Measurements from ENCODE around the gene NUDT2. TPM values are rescaled to one million over a fixed set of nuclear protein-coding genes. Genes with fewer than 3 reads are reported as not detected.
"Not testable (repeated sequence)": the region's sequence is repeated elsewhere in the genome, so short reads cannot be mapped to it uniquely, and the experiment has no call there.

The NUDT2 gene
- total RNA-seq, 1 experiment from 2014 or later = 14.5 TPM

DNA sequence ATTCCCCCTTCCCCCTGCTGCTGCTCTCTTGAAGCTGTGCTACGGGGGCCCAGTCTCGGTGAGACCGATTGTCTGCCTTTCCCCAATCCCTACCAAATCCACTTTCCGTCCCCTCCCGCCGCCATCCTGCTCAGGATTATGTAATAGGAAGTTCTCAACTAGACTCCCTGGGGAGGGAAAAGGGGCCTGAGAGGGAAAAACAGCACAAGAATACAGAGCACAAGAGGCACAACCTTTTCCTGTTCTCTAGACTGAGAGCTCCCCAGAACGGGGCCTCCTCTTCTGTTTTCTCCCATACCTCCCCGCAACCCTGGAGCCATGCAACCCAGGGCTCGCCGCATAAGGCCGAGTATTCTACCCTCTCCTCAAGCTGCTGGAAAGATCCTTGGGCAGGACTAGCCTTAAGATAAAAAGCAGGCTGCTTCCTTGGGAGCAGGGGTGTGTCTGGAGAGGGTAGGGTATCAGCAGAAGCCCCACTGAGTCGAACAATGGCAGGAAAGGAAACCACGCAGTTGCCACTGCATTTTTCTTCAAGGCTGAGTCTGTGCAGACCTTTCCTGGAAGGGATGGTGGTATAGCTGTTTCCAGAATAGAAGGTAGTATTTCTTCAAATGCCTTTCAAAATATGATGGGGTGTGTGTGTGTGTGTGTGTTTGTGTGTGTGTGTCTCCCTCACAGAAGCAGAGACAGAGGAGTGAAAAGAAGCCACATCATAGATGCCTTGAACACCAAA lies 34.4 kb downstream of the NUDT2 start:
- in situ Hi-C loops (cut with HindIII; ENCODE audit: low pct_unique_long_range_greater_than_20kb, low sequenced_read_pairs) = no loop called here
- DNase-seq (ENCODE audit: low read depth, low spot score) = no peak

DNA sequence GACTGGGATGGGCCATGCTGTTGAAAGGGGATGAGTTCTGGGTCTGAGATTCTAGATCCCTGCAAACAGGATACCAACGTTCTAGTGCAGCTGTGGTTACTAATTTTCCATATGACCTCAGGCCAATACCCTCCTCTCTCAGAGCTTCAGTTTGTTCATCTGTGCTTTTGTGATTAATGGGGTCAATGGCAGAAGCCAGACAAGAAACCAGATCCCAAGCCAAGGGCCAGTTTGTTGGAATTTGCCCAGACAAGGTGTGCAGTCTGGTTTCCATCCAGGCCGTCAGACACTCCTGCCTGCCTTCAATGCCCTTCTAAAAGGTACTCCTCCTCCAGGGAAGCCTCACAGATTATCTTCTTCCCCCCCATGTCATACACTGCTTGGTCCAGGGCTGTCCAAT lies 35.9 kb downstream of the NUDT2 start:
- in situ Hi-C loops (cut with HindIII; ENCODE audit: low pct_unique_long_range_greater_than_20kb, low sequenced_read_pairs) = no loop called here
- no peak for DNase-seq (ENCODE audit: low read depth, low spot score)

DNA sequence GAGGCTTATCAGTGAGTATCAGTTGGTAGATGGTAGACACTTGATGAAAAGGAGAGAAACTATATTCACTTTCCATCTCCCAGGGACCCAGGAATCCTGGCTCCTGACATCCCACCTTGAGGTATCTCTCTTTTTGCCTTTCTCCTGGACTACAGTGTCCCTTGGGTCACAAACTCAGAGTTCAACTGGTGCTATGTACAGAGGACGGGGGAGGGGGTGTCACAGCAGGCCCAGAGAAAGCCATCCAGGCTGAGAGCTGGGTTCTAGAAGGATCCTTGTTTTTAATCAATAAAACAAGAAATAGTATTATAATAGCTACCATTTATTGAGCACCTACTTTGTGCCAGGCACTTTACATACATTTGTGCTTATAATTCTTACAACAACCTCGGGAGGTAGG lies 37.0 kb downstream of the NUDT2 start:
- no peak for DNase-seq (ENCODE audit: low read depth, low spot score)
- in situ Hi-C loops (cut with HindIII; ENCODE audit: low pct_unique_long_range_greater_than_20kb, low sequenced_read_pairs) = no loop called here

DNA sequence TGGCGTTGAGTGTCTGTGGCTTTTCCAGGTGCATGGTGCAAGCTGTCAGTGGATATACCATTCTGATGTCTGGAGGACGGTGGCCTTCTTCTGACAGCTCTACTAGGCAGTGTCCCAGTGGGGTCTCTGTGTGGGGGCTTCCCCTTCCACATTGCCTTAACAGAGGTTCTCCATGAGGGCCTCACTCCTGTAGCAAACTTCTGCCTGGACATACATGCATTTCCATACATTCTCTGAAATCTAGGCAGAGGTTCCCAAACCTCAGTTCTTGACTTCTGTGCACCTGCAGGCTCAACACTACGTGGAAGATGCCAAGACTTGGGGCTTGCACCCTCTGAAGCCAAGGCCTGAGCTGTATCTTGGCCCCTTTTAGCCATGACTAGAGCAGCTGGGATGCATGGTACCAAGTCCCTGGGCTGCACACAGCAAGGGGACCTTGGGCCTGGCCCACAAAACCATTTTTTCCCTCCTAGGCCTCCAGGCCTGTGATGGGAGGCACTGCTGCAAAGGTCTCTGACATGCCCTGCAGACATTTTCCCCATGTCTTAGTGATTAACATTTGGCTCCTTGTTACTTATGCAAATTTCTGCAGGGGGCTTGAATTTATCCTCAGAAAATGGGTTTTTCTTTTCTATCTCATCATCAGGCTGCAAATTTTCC lies 38.5 kb downstream of the NUDT2 start:
- in situ Hi-C loops (cut with HindIII; ENCODE audit: low pct_unique_long_range_greater_than_20kb, low sequenced_read_pairs); DNase-seq (ENCODE audit: low read depth, low spot score): not testable (repeated sequence)

DNA sequence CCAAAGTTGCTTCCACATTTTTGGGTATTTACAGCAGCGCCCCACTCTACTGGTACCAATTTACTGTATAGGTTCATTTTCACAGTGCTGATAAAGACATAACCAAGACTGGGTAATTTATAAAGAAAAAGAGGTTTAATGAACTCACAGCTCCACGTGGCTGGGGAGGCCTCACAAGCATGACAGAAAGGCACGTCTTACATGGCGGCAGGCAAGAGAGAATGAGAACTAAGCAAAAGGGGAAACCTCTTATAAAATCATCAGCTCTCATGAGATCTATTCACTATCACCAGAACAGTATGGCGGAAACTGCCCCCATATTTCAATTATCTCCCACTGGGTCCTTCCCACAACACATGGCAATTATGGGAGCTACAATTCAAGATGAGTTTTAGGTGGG lies 39.4 kb downstream of the NUDT2 start:
- DNase-seq (ENCODE audit: low read depth, low spot score); in situ Hi-C loops (cut with HindIII; ENCODE audit: low pct_unique_long_range_greater_than_20kb, low sequenced_read_pairs): not testable (repeated sequence)

DNA sequence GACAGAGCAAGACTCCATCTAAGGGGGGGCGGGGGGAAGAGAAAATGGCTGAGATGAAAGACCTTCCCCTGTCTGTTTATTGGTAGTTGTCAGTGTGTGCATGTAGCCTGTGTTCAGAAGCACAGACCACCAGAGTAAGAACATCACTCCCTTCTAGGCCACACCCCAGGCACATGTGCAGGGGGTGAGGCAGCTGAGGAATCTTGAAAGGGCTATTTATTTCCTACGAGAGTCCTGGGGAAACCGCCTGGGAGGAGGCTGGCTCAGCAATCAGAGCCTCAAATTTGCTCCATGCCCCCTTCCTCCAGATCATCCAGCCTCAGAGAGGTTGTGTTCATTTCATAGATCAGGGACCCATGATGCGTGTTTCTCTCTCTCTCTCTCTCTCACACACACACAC lies 40.3 kb downstream of the NUDT2 start:
- no peak for DNase-seq (ENCODE audit: low read depth, low spot score)
- in situ Hi-C loops (cut with HindIII; ENCODE audit: low pct_unique_long_range_greater_than_20kb, low sequenced_read_pairs) = no loop called here

DNA sequence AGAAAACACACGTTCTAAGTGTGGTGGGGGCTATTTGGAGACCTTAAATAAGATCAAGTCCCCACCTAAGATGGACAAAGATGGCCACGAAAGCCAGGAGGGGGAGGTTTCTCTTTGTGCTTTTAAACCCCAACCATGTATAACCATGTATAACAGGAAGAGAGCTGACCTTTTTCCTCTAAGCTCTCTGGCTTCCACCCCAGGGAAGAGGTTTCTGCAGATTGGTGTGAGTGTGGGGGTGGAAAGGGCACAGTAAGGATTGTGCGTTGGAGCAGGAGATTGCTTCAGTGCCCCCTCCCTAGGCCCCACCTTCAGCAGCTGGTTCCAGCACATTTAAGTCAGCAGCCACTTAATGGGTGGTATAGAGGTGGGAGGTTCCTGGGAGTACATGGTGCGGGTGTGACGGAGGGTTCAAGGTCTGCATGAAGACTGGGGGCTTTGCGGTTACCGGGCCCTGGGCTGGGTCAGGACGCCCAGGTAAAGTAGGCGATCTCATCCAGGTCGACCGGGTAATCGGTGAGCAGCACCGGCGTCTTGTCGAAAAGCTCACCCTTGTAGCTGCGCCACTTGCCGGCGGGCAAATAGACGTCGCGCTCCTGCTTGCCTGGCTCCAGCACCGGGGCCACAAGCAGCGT lies 41.1 kb downstream of the NUDT2 start:
- in situ Hi-C loops (cut with HindIII; ENCODE audit: low pct_unique_long_range_greater_than_20kb, low sequenced_read_pairs) = no loop called here
- DNase-seq (ENCODE audit: low read depth, low spot score) = no peak

DNA sequence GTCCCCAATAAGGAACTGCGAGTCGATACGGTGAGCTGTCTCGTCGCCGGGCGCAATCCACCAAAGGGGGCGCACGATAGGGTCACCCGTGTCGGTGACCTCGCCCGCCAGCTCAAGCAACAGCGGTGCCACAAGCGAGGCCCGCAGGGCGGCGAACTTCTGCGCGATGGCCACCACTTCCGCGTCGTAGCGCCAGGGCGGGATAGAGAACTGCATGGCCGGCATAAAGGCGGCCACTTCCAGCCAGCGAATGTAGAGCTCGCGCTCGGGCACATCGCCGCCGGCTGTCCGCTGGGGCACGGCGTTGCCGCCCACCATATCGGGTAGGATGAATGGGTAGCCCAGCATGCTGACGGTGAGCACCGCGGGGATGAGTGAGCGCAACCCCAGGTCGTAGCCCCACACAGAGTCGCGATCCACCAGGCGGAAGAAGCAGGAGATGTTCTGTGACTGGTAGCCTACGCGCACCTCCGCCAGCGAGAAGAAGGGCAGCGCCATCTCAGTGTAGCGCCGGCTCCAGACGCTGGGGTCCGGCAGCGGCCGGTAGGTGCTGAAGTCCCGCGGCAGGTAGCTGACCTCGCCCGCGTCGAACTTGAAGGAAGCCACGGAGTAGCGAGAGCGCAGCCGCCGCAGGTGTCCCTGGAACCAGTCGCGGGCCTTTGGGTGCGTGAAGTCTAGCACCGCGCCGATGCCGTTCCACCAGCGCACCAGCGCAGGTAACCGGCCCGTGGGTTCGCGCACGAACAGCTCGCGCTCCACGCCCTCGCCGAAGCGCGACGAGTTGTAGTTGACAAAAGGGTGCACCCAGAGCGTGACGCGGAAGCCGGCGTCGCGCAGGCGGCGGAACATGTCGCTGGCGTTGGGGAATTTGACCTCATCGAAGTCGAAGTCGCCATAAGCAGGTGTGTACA lies 41.9 kb downstream of the NUDT2 start:
- in situ Hi-C loops (cut with HindIII; ENCODE audit: low pct_unique_long_range_greater_than_20kb, low sequenced_read_pairs) = no loop called here
- DNase-seq (ENCODE audit: low read depth, low spot score) = no peak

DNA sequence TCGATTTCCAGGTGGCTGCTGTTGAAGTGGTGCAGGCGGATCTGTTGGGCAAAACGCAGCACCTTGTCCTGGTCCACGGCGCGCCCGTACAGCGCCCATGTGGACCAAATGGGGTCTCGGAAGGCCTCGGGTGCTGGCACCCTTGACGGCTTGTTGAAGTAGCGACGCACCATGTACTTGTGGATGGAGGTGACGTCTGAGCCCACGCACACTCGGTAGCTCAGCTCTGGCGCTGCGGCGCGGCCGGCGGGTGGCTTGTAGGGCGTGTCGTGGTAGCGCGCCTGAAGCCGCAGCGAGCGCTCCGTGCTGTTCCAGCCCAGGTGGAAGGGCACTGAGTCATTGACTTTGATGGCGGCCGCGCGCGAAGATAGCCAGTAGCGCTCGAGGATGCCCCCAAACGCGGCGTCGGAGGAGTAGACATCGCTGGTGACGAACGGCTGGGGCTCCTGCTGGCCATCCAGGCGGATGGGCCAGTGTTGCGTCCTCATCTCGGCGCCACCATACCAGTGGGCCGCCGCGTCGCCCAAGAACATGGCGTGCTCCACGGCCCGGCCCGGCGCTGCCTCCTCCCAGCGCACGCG lies 42.6 kb downstream of the NUDT2 start:
- DNase-seq (ENCODE audit: low read depth, low spot score) = no peak
- in situ Hi-C loops (cut with HindIII; ENCODE audit: low pct_unique_long_range_greater_than_20kb, low sequenced_read_pairs) = no loop called here

DNA sequence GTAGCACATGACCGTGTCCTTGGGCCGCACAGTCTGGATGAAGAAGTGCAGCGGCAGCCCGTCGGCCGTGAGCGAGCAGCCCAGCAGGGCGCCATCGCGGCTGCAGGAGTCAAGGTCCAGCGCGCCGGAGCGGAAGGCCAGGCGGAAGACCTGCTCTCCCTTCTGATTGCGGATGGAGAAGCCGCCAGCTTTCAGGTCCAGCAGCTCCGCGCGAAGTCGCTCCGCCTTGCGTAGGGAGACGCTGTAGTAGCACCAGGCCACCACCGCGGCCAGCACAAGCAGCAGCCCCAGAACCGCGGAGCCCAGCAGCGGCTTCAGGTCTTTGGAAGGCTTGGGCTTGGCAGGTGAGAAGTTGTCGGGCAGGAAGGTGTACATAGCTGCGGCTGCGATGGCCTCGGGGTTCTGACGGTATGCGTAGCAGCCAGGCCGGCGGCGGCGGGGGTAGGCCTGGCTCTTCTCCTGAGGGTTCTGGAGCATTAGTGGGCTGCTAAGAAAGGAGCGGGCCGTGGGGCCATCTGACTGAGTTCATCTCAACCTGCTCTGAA lies 43.2 kb downstream of the NUDT2 start:
- DNase-seq (ENCODE audit: low read depth, low spot score) = no peak
- in situ Hi-C loops (cut with HindIII; ENCODE audit: low pct_unique_long_range_greater_than_20kb, low sequenced_read_pairs) = no loop called here

DNA sequence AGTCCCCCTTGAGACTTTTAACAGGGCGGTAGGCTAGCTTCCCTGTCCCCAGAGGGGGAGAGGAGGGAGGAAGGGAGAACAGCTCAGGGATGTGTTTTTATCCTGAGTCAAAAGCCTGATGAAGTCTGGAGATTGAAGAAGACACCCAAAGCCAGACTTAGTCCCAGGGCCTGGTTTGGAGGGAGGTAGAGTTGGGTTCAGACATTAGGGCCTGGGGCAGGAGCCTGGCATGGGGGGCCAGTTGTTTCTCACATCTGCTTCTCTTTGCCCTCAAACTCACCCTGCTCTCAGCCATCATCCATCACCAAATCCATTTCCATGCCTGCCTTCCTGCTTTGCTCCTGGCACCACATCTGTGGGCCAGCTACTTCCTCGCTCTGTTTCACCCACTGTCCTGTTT lies 44.4 kb downstream of the NUDT2 start:
- in situ Hi-C loops (cut with HindIII; ENCODE audit: low pct_unique_long_range_greater_than_20kb, low sequenced_read_pairs) = no loop called here
- DNase-seq (ENCODE audit: low read depth, low spot score) = no peak

DNA sequence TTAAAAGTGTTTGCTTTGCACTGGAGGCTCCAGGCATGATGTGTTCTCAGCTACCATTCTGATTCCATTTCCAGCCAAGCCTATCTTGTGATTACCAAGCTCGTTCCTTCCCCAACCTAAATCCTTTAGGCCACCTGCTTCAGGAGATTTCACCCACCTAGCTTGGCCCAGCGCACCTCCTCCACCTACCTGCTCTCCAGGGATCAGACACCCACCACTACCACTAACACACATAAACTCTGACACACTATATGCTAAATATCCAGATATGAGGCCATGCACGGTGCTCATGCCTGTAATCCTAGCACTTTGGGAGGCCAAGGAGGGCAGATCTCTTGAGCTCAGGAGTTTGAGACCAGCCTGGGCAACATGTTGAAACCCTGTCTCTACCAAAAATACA lies 45.0 kb downstream of the NUDT2 start:
- no peak for DNase-seq (ENCODE audit: low read depth, low spot score)
- in situ Hi-C loops (cut with HindIII; ENCODE audit: low pct_unique_long_range_greater_than_20kb, low sequenced_read_pairs) = no loop called here

DNA sequence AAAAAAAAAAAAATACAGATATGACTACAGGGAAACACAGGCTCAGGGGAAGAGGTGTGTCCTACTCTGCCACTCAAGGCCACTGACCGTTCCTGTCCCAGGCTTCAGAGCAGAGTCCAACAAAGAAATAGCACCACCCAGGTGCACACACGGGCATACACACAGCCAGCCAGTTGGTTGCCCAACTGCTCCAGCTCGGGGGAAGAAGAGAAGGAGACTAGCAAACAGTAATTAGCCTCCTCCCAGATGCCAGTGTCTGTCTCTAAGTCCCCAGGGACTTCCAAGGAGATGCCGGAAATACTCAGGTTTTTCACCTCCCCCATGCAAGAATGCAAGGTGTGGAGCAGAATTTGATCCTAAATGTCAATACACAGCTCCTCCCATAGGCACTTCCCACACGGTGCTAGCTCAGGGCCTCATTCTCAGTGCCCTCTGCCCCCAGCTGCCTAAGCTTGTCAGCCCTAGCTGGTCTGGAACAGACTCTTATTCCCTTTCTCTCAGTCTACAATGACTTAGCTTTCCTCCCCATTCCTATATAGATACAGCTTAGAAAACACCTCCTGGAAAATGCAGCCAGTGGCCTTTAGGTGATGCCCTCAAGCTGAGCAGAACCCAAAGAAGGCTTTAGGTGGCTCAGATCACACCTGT lies 45.7 kb downstream of the NUDT2 start:
- DNase-seq (ENCODE audit: low read depth, low spot score) = no peak
- in situ Hi-C loops (cut with HindIII; ENCODE audit: low pct_unique_long_range_greater_than_20kb, low sequenced_read_pairs) = no loop called here

DNA sequence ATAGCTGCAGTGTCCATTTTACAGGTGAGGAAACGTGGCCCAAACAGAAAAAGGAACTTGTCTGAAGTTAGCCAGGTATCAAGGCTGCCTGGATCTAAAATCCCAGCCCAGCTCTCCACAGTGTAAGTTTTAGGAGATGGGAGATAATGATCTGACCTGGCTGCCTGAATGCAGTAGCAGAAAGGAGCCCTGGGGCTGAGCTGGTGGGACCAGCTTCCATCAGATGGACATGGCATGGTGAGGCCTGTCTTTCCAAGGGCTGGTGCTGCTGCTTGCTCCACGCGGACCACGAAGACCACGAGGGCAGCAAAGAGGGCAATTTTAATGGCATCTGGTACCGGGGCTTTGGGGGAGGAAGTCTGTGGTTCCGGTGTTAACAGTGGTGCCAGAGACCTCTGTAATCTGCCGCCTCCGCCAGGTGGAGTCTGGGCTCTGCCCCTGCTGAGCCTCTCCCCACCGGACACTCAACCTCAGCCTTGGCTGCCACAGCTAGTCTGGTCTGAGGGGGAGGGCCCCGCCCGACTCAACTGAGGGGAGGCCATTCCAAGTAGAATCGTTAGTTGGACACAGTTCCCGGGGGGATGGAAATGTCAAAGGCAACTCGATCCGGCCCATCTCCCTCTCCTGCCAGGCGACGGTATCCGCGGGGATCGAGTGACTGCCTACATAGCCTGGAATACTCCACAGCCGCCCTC lies 46.7 kb downstream of the NUDT2 start:
- in situ Hi-C loops (cut with HindIII; ENCODE audit: low pct_unique_long_range_greater_than_20kb, low sequenced_read_pairs) = no loop called here
- DNase-seq (ENCODE audit: low read depth, low spot score) = peak; percentile 16

DNA sequence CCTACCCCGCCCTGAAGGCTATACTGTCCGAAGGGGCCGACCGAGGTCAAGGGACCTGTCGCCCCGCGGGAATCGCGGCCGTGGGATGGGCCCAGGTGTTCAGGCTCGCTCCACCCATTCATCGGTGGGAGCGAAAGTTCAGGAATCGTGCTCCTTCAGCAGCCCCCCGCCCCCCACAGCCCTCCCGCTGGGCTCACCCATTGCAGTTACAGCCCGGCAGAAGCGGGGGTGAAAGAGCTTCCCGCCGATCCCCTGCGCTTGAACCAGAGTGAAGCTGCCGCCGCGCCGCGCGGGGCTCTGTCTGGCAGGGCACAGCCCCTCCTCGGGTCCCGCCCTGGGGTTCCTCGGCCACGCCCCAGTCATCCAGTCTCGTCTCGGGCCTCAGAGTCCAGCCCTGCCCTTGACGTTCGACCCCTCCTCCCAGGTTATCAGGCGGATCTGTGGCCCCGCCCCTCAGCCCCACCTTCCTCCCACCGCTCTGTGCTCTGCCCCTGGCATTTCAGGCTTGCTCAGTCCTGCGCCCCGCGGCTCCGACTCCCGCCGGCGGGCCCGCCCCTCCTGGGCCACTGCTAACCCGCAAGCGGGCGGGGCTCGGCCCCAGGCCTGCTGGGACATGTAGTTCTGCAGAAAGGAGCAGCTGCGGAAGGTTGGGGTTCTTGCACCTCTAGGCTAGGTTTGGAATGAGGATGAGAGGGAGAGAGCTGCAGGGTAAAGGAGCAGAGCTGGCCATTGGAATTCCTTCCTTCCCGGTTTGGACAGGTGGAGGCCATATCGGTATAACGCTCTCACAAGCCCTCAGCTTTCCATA lies 47.4 kb downstream of the NUDT2 start, which contains the start of gene MYORG:
TSS of gene MYORG (minus strand) at position 303 of the 808 bp plus-strand sequence. CDS start 3,955 bp downstream, outside the sequence.
- in situ Hi-C loops (cut with HindIII; ENCODE audit: low pct_unique_long_range_greater_than_20kb, low sequenced_read_pairs) = no loop called here

DNA sequence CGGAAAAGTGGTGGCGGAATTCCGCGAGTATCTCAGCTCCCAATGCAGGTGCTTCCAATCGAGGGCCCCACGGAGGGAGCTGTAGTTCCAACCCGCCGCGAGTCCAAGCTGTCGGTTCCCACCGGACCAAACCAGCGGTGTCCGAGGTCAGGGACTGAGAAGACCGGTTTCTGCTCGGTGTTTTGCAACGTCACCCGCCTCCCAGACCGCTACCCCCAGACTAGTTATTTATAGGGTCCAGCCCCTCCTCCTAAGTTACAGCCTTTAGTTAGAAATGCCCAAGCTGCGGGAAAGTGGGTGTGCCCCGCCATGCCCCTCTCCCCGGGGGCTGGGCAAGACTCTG lies 48.0 kb downstream of the NUDT2 start:
- no peak for DNase-seq (ENCODE audit: low read depth, low spot score)

More for the DNA sequence above, 47.4 kb downstream of the NUDT2 start, which contains the start of gene MYORG:
- peak; percentile 92 for DNase-seq (ENCODE audit: low read depth, low spot score)

More for the DNA sequence above, 48.0 kb downstream of the NUDT2 start:
- in situ Hi-C loops (cut with HindIII; ENCODE audit: low pct_unique_long_range_greater_than_20kb, low sequenced_read_pairs) = no loop called here
